ENCODE data around the gene ATP6V0E1.
"Not testable (repeated sequence)": the region's sequence is repeated elsewhere in the genome, so short reads cannot be mapped to it uniquely, and the experiment has no call there.

The ATP6V0E1 gene

DNA sequence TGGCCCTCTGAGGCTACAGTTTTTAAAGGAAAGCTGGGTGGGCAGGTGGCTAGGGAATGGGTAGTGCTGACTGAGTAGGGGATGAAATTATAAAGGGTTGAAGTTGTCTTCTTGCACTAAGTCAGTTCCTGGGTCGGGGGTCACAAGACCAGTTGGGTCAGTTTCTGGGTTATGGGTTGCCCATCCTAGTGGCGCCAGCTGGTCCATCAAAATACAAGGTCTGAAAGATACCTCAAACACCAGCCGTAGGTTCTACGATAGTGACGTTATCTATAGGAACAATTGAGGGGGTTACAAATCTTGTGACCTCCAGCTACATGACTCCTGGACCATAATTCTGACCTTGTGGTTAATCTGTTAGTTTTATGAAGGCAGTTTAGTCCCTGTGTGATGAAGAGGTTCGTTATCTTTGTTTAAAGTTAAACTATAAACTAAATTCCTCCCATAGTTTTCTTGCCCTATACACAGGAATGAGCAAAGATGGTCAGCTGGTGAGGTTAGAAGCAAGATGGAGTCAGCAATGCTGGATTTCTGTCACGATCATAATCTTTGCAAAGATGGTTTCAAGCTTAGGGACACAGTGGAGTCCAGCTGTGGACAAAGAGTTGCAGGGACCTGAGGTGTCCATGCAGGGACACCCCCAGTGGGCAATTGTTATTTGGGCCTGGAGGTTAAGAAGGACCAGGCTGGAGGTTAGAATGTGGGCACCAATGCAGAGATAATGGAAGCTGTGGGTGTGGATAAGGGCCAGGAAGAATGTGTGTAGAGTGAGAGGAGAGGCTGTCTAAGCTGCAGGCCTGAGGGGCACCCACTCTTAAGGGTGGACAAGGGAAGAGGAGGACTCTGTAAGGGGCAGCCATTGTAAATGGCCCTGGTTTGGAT is 58.6 kb downstream of the ATP6V0E1 start:
- DNase-seq = no peak

DNA sequence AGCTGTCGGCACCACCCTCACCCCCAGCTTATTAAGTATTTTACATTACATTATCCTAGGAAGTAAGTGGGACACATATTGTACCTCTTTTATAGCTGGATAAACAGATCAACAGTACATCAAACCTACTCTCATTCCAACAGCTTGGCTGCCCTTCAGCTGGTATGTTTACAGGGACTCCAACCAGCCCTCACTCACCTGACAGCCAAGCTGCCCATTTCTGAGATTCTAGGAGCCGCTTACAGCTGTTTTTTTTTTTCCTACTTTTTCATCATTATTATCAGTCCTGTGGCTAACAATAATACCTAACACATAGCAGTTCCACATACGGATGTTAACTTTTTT is 59.2 kb downstream of the ATP6V0E1 start:
- DNase-seq = no peak

DNA sequence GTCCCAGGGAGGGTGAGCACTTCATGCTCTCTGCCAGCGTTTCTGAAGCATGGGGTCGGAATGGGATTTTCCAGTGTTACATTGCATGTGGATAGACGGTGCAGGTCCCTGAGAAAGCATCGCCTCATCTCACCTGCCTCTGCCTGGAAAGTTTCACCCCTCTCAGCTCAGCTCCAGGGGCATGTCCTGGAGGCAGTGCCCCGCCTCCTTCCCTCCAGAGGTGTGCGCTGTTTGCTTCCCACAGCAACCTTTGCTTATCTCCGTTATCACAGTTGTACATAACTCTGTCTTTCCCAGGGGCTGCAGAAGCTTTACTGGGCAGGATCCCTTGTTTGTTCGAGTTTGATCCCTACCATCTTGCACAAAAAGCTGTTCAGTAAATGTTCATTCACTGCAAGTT is 61.9 kb downstream of the ATP6V0E1 start:
- DNase-seq = no peak

DNA sequence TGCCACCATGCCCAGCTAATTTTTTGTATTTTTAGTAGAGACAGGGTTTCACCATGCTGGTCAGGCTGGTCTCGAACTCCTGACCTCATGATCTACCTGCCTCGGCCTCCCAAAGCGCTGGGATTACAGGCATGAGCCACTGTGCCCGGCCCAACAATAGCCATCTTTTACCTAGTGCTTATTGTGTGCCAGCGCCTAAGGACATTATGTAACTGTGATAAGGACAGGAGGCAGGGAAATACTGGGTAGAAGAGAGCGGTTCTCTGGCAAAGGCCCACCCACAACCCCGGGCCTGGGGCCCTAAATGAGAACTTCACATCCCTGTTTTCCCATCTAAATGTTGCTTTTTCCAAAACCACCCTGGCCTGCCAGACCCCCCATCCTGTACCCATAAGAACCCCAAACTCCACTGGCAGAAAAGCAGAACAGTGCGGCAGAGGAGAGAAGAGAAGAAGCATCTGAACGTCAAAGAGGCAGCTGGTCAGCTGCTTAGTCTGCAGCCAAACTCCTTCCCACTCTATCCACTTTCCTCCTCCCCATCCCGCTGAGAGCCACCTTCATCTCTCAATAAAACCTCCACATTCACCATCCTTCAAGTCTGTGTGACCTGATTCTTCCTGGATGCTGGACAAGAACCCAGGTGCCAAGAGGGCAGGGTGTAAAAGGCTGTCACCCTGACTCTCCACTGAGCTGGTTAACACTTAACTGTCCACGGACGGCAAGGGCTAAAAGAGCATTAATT is 63.7 kb downstream of the ATP6V0E1 start:
- DNase-seq = not testable (repeated sequence)

GRCh38 chr5:173047838-173048105 is 64.2 kb downstream of the ATP6V0E1 start:
- DNase-seq = no peak

DNA sequence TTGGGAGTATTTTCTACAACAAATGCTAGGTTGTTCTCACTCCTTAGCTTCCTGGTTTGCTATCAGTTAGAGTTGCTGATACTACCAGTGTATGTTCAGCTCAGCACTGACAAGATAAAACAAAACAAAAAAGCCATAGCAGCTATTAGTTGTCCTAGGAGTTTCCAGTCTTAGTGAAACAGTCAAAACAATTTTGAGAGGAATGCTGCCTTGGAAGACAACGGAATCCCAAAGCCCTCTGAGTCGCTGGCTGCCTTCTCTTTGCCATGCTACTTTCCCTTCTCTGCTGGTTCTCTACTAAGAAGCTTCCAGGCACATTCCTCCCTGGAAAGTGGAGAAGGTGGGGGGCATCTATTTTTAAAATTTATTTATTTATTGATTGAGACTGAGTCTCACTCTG is 67.2 kb downstream of the ATP6V0E1 start:
- no peak for DNase-seq

DNA sequence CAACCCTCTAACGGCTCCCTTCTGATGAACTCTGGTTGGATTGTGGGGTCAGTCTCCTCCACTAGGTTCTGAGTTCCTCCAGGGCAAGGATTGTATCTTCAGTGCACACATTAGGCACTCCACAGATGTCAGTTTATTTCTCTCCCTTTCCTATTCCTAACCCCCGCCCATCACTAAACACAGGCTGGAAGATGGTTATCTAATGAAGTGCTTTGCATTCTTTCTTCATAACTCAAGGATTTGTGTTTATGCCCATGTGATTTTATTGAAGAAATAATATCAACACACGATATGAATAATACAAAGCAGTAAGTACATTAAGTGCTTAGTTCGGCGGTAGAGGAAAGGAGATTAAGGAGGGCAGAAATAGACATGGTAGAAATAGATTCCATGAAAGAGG is 68.2 kb downstream of the ATP6V0E1 start:
- DNase-seq = no peak

- no peak for DNase-seq
These were observed 69.5 kb downstream of the ATP6V0E1 start for GRCh38 chr5:173053041-173053440.

- DNase-seq = no peak
These were observed 71.6 kb downstream of the ATP6V0E1 start for GRCh38 chr5:173055042-173055721.

DNA sequence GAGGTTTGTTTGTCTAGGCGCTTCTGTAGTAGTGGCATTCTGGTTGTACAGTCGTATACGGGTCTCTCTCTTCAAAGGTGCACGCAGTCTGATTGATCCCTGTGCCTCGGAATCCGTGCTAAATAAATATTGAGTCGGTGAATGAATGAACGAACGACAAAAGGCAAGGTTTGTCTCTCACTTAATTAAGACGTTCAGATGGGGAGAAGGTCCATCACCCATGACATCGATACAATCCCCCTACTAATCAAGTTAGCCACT is 72.1 kb downstream of the ATP6V0E1 start:
- DNase-seq = no peak

- DNase-seq = peak; percentile 89 to 94
These were observed 72.6 kb downstream of the ATP6V0E1 start, which contains the start of gene CREBRF for GRCh38 chr5:173055983-173056782. CREBRF (plus strand) TSS chr5:173056352; CDS start chr5:173080776, 24,424 bp downstream.

DNA sequence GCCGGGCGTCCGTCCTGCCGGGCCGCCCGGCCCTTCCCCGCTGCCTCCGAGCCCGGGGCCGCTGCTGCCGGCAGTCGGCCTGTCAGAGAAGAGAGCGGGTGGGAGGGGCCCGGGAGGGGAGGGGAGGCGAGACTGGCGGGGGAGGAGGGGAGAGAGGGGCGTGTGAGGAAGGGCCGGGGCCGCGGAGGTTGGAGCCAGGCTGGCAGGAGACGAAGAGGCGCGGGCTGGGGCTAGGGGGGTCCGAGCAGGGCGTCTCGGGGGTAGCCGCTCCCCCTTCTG is 73.2 kb downstream of the ATP6V0E1 start:
- DNase-seq = peak in 1 of 2 experiments; percentile 46

DNA sequence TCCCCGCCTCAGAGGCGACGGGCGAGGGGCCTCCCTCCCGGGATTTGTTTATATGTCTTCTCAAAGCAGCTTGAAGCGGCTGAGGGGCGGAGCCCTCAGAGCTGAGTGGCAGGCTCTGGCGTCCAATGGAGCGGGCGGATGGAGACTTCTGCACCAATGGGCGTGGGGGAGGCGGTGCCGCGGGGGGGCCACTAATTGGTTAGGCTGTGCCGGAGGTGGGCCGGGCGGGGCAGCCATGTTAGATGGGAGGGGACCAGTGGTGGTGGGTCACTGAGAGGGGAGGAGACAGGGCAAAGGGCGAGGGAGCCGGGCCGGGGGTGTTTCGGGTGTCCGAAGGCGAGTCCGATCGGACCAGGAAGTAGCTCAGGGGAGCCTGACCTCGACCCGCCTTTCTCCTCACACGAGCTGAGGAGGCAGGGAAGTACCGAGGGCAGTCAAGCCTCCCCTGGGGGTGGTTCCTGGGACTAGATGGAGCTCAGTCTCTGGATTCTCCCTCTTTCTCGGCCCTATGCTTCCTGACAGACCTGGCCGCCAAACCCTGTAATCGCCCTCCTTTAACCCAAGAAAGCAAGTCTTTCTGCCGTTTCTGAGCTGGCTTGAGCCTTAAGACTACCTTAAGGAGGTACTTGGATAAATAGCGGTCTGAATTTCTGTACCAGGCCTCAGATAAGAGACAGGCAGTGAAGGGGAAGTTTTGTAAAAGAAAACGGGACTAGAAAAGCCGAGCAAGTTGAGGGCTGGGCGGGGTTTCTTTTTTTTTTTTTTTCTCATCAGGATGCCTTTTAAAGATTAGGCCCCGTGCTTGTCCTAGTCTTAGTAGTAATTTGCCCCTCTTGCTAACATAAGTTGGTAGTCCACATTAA is 73.7 kb downstream of the ATP6V0E1 start:
- DNase-seq = peak; percentile 85 to 89

- no peak for DNase-seq
These were observed 78.6 kb downstream of the ATP6V0E1 start for GRCh38 chr5:173062141-173062540.

GRCh38 chr5:173065155-173065554 is 81.6 kb downstream of the ATP6V0E1 start:
- DNase-seq = peak in 1 of 2 experiments; percentile 28

DNA sequence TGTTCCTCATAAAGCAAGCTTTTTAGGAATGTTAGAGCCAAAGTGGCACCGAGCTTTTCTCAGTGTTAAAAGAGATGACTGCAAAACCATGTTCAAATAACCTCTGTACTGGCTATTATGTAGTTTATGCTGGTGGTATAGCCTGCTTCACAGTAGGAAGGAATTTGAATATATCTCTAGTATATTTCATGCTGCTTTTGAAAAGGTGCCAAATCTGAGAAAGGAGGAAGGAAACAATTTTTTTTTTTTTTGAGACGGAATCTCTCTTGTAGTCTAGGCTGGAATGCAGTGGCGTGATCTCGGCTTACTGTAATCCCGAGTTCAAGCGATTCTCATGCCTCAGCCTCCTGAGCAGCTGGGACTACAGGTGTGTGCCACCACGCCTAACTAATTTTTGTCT is 86.1 kb downstream of the ATP6V0E1 start:
- peak; percentile 20 to 39 for DNase-seq

- DNase-seq = no peak
These were observed 91.7 kb downstream of the ATP6V0E1 start for GRCh38 chr5:173075137-173075843.

- no peak for DNase-seq
These were observed 92.4 kb downstream of the ATP6V0E1 start for GRCh38 chr5:173075970-173076369.

- not testable (repeated sequence) for DNase-seq
These were observed 92.9 kb downstream of the ATP6V0E1 start for GRCh38 chr5:173076471-173076870.

DNA sequence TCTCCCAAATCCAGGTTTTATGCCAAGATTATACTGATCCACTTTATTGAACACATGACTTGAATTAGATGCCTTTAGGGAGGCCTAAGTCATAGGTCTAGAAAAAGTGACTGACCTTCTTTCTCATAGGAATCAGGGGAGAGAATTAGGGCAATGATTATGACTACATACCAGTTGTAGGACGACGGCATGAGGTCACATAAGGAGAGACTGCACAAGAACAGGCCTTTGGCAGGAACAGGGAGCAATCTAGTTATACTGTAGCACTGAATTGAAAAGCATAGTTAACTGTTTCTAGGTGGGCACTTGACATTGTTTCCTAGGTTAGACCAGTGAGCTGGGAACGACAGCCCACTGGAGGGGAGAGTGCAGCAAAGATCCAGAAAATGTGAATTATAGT is 95.3 kb downstream of the ATP6V0E1 start:
- no peak for DNase-seq
